ENCODE measurements around the gene BACE2.

BACE2 gene

DNA sequence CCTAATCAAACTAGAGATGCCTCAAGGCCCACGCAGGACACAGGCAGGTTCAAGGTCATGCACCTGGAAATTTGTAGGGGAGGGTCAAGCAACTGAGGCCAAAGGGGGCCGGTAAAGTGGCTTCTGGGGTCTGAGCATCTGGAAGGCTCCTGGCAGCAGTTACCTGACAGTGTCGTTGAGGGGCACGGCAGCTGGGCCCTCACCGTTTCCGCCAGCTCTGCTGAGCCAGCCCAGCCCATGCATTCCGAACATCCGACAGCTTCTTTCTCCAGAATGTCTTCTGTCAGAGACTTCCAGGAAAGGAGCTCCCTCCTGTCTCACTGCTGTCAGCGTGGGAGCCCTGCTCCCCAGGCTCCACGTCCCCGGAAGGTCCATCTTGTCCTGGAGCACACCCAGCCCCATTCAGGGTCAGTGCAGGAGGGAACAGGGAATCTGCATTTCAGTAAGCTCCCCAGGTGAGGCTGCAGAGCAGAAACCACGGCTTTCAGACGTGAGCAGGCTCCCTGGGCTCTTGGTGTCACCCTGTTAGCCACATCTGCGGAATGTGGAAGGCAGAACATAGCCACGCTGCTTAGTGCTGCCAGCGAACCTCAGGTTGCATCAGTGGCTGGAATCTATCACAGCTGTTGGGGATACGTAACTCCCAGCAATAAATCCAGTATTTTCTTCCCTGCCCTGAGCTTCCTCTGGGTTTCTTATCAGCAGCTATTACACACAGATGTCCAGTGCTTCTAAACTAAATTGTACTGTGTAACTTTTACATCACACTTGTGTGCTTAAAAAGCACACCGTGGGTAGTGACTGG lies 112.4 kb downstream of the BACE2 start:
- H3K9ac ChIP-seq (ENCODE audit: low read depth, low read length) = no peak overlapping the region
- H3K79me2 ChIP-seq (ENCODE audit: insufficient read depth, low read length) = no peaks in the 10 kb centered on the region
- no peak overlapping the region for H3K4me3 ChIP-seq (ENCODE audit: low read depth in 1 of 2, low read length in 2 of 2)
- TF ChIP-seq, protein P1, sequence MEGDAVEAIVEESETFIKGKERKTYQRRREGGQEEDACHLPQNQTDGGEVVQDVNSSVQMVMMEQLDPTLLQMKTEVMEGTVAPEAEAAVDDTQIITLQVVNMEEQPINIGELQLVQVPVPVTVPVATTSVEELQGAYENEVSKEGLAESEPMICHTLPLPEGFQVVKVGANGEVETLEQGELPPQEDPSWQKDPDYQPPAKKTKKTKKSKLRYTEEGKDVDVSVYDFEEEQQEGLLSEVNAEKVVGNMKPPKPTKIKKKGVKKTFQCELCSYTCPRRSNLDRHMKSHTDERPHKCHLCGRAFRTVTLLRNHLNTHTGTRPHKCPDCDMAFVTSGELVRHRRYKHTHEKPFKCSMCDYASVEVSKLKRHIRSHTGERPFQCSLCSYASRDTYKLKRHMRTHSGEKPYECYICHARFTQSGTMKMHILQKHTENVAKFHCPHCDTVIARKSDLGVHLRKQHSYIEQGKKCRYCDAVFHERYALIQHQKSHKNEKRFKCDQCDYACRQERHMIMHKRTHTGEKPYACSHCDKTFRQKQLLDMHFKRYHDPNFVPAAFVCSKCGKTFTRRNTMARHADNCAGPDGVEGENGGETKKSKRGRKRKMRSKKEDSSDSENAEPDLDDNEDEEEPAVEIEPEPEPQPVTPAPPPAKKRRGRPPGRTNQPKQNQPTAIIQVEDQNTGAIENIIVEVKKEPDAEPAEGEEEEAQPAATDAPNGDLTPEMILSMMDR (IDR thresholded peaks at IDR 0.05; ENCODE audit: borderline replicate concordance, extremely low read depth, low read length, poor library complexity, severe bottlenecking) = no peak
- TF ChIP-seq EZH2 (IDR thresholded peaks at IDR 0.05; ENCODE audit: borderline replicate concordance, low read depth, low read length, severe bottlenecking) = no peak
- H3K27me3 ChIP-seq (ENCODE audit: insufficient read depth, low read length, poor library complexity) = peaks cover 3% of the 10 kb centered on the region
- no peaks in the 10 kb centered on the region for H3K36me3 ChIP-seq (ENCODE audit: insufficient read depth, low read length)
- H3K4me1 ChIP-seq (ENCODE audit: insufficient read depth, low read length) = no peaks in the 10 kb centered on the region
- H3K9me3 ChIP-seq (ENCODE audit: insufficient read depth, low read length, severe bottlenecking) = no peaks in the 10 kb centered on the region
- no peak overlapping the region for H3K4me2 ChIP-seq (ENCODE audit: insufficient read depth, low read length)
- no peaks in the 10 kb centered on the region for H4K20me1 ChIP-seq (ENCODE audit: insufficient read depth, low read length)
- no peak for ATAC-seq (ENCODE audit: insufficient read depth, low read depth)
- no peak overlapping the region for H3K27ac ChIP-seq (ENCODE audit: low read length)
- no peak overlapping the region for H2AFZ ChIP-seq (ENCODE audit: low read depth, low read length)
- DNase-seq = no peak

DNA sequence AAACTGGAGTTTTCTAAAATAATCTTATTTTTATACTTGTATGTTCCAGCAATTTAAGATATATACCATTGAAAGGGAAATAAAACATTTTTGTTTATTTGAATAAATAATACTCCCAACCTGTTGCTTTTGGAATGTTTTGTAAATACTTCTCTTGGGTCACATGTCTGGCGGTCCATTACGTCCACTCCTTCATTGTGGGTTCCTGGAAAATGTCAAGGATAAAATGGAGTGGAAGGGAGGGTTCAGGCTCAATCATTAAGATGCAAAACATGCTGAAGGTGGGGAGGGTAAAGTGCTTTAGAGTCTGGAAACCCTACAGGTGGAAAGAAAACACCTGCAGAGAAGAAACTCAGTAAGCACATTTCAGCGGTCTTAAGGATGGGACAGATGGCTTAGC lies 114.5 kb downstream of the BACE2 start:
- TF ChIP-seq, protein P1 (IDR thresholded peaks at IDR 0.05; ENCODE audit: borderline replicate concordance, extremely low read depth, low read length, poor library complexity, severe bottlenecking) = no peak
- no peak for TF ChIP-seq EZH2 (IDR thresholded peaks at IDR 0.05; ENCODE audit: borderline replicate concordance, low read depth, low read length, severe bottlenecking)
- Histone ChIP-seq H2AFZ (ENCODE audit: low read depth, low read length) (no peak overlapping the region), H3K36me3 (ENCODE audit: insufficient read depth, low read length) (no peaks in the 10 kb centered on the region), H3K27me3 (ENCODE audit: insufficient read depth, low read length, poor library complexity) (peaks cover 3% of the 10 kb centered on the region), H3K27ac (ENCODE audit: low read length) (no peak overlapping the region), H3K4me1 (ENCODE audit: insufficient read depth, low read length) (no peaks in the 10 kb centered on the region), H4K20me1 (ENCODE audit: insufficient read depth, low read length) (no peaks in the 10 kb centered on the region), H3K9ac (ENCODE audit: low read depth, low read length) (no peak overlapping the region), H3K4me2 (ENCODE audit: insufficient read depth, low read length) (no peak overlapping the region), H3K79me2 (ENCODE audit: insufficient read depth, low read length) (no peaks in the 10 kb centered on the region), H3K4me3 (ENCODE audit: low read depth in 1 of 2, low read length in 2 of 2) (no peak overlapping the region), H3K9me3 (ENCODE audit: insufficient read depth, low read length, severe bottlenecking) (no peaks in the 10 kb centered on the region)
- ATAC-seq (ENCODE audit: insufficient read depth, low read depth) (no peak), DNase-seq (no peak)

GRCh38 chr21:41283211-41283818 lies 115.4 kb downstream of the BACE2 start:
- H3K79me2 ChIP-seq (ENCODE audit: insufficient read depth, low read length) = no peaks in the 10 kb centered on the region
- no peaks in the 10 kb centered on the region for H3K9me3 ChIP-seq (ENCODE audit: insufficient read depth, low read length, severe bottlenecking)
- no peak overlapping the region for H3K4me3 ChIP-seq (ENCODE audit: low read depth in 1 of 2, low read length in 2 of 2)
- H4K20me1 ChIP-seq (ENCODE audit: insufficient read depth, low read length) = no peaks in the 10 kb centered on the region
- no peak overlapping the region for H3K4me2 ChIP-seq (ENCODE audit: insufficient read depth, low read length)
- H3K36me3 ChIP-seq (ENCODE audit: insufficient read depth, low read length) = no peaks in the 10 kb centered on the region
- H3K27ac ChIP-seq (ENCODE audit: low read length) = no peak overlapping the region
- no peak overlapping the region for H2AFZ ChIP-seq (ENCODE audit: low read depth, low read length)
- peaks cover 3% of the 10 kb centered on the region for H3K27me3 ChIP-seq (ENCODE audit: insufficient read depth, low read length, poor library complexity)
- ATAC-seq (ENCODE audit: insufficient read depth, low read depth) (peak; percentile 100), DNase-seq (peak; percentile 65)
- H3K9ac ChIP-seq (ENCODE audit: low read depth, low read length) = no peak overlapping the region
- no peaks in the 10 kb centered on the region for H3K4me1 ChIP-seq (ENCODE audit: insufficient read depth, low read length)
- TF ChIP-seq EZH2 (IDR thresholded peaks at IDR 0.05; ENCODE audit: borderline replicate concordance, low read depth, low read length, severe bottlenecking) = no peak
- TF ChIP-seq, protein P1 (IDR thresholded peaks at IDR 0.05; ENCODE audit: borderline replicate concordance, extremely low read depth, low read length, poor library complexity, severe bottlenecking) = peak; percentile 94
